ENCODE measurements around the gene ZEB2.
A peak's percentile ranks its signal among the peaks of the same experiment; 100 is the strongest.

ZEB2 gene

GRCh38 chr2:144434425-144435222 is 85.3 kb downstream of the ZEB2 start:
- no peaks in the 10 kb centered on the region for H3K36me3 ChIP-seq
- no peak overlapping the region for H3K27ac ChIP-seq
- H3K9me3 ChIP-seq (ENCODE audit: severe bottlenecking) = no peaks in the 10 kb centered on the region
- no peak overlapping the region for H3K4me3 ChIP-seq (ENCODE audit: low read depth, low read length)
- TF ChIP-seq, protein P1, sequence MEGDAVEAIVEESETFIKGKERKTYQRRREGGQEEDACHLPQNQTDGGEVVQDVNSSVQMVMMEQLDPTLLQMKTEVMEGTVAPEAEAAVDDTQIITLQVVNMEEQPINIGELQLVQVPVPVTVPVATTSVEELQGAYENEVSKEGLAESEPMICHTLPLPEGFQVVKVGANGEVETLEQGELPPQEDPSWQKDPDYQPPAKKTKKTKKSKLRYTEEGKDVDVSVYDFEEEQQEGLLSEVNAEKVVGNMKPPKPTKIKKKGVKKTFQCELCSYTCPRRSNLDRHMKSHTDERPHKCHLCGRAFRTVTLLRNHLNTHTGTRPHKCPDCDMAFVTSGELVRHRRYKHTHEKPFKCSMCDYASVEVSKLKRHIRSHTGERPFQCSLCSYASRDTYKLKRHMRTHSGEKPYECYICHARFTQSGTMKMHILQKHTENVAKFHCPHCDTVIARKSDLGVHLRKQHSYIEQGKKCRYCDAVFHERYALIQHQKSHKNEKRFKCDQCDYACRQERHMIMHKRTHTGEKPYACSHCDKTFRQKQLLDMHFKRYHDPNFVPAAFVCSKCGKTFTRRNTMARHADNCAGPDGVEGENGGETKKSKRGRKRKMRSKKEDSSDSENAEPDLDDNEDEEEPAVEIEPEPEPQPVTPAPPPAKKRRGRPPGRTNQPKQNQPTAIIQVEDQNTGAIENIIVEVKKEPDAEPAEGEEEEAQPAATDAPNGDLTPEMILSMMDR (IDR thresholded peaks at IDR 0.05; ENCODE audit: low read depth, low read length) = no peak
- no peaks in the 10 kb centered on the region for H3K27me3 ChIP-seq (ENCODE audit: insufficient read depth, low read depth, severe bottlenecking)
- DNase-seq = no peak

DNA sequence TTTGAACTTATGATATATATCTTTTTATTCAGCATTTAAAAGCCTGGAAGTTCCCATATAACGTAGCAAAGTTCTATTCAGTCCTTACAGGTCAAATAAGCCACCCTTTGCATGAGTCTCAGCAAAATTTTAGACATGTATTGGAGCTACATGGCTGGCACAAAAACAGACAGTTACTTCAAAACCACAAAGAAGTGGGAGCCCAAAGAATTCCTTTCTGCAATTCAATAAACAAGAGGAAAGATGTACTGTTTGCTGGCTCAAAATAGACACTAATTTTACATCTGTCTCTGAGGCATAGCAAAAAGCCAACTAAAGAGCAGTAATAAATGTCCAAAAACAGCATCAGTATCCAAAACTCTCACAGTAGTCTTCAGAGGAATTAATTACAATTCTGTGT is 87.0 kb downstream of the ZEB2 start:
- no peaks in the 10 kb centered on the region for H3K9me3 ChIP-seq (ENCODE audit: severe bottlenecking)
- TF ChIP-seq, protein P1 (IDR thresholded peaks at IDR 0.05; ENCODE audit: low read depth, low read length) = no peak
- H3K36me3 ChIP-seq = no peaks in the 10 kb centered on the region
- no peak overlapping the region for H3K27ac ChIP-seq
- no peaks in the 10 kb centered on the region for H3K27me3 ChIP-seq (ENCODE audit: insufficient read depth, low read depth, severe bottlenecking)
- no peak for DNase-seq
- H3K4me3 ChIP-seq (ENCODE audit: low read depth, low read length) = no peak overlapping the region

DNA sequence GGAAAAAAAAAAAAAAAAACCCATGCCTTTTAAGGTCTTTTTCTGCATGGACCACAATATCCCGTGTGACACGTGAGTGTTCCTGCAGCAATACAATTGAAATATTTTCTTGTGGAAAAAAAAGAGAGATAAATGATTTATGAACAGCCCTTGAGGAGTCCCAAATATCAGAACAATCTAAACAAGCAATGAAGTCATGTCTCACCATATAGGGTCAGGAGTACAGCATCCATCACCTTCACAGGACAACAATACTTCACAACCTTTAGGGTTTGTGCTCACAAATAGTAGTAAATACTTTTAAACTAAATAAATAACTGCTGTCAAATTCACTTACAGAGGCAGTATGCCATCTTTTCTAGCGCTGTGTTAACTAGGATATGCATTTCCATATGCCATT is 87.9 kb downstream of the ZEB2 start:
- no peak for DNase-seq
- Histone ChIP-seq H3K27ac (no peak overlapping the region), H3K36me3 (no peaks in the 10 kb centered on the region), H3K4me3 (ENCODE audit: low read depth, low read length) (no peak overlapping the region), H3K27me3 (ENCODE audit: insufficient read depth, low read depth, severe bottlenecking) (no peaks in the 10 kb centered on the region), H3K9me3 (ENCODE audit: severe bottlenecking) (no peaks in the 10 kb centered on the region)
- TF ChIP-seq, protein P1 (IDR thresholded peaks at IDR 0.05; ENCODE audit: low read depth, low read length) = no peak

- Histone ChIP-seq H3K27me3 (ENCODE audit: insufficient read depth, low read depth, severe bottlenecking) (no peaks in the 10 kb centered on the region), H3K4me3 (ENCODE audit: low read depth, low read length) (peak overlapping the region; percentile 21), H3K9me3 (ENCODE audit: severe bottlenecking) (no peaks in the 10 kb centered on the region), H3K27ac (peak overlapping the region; percentile 24; the same call in 1 of the 2 replicates), H3K36me3 (no peaks in the 10 kb centered on the region)
- DNase-seq = no peak
- TF ChIP-seq, protein P1 (IDR thresholded peaks at IDR 0.05; ENCODE audit: low read depth, low read length) = no peak
These were observed 88.5 kb downstream of the ZEB2 start for GRCh38 chr2:144431392-144431783.

GRCh38 chr2:144430722-144431391 is 89.1 kb downstream of the ZEB2 start:
- peak overlapping the region; percentile 24; the same call in 1 of the 2 replicates for H3K27ac ChIP-seq
- no peaks in the 10 kb centered on the region for H3K36me3 ChIP-seq
- TF ChIP-seq, protein P1 (IDR thresholded peaks at IDR 0.05; ENCODE audit: low read depth, low read length) = no peak
- no peaks in the 10 kb centered on the region for H3K27me3 ChIP-seq (ENCODE audit: insufficient read depth, low read depth, severe bottlenecking)
- H3K4me3 ChIP-seq (ENCODE audit: low read depth, low read length) = peak overlapping the region; percentile 21
- no peaks in the 10 kb centered on the region for H3K9me3 ChIP-seq (ENCODE audit: severe bottlenecking)
- DNase-seq = peak; percentile 9

Measured in WERI-Rb-1 (cell line).